ENCODE data around the gene XXYLT1. TPM values are rescaled to one million over a fixed set of nuclear protein-coding genes. Genes with fewer than 3 reads are reported as not detected.

XXYLT1 gene
- total and polyA plus RNA-seq, 2 donors from 2014 or later, result 5.7 to 10.7 TPM

DNA sequence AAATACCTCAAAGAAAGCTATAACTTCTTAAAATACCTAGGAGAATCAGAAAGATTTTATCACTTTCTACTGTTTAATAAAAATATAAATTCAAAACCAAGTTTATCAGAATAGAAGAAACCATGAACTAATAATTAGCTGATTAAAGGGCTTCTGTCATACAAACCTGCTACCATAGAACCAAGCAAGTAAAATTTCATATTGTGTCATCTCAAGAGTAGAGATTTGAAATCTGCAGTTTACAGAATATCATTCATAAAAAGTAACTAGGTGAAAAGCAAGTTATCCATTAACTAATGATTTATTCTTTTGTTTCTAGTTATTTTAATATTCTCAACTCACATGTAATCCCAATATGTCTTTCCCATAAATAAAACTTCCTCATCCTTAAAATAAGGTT lies 36.8 kb upstream of the XXYLT1 start:
- H3K9ac ChIP-seq (ENCODE audit: low read length in 3 of 3), result no peak overlapping the region
- TF ChIP-seq, protein P1, sequence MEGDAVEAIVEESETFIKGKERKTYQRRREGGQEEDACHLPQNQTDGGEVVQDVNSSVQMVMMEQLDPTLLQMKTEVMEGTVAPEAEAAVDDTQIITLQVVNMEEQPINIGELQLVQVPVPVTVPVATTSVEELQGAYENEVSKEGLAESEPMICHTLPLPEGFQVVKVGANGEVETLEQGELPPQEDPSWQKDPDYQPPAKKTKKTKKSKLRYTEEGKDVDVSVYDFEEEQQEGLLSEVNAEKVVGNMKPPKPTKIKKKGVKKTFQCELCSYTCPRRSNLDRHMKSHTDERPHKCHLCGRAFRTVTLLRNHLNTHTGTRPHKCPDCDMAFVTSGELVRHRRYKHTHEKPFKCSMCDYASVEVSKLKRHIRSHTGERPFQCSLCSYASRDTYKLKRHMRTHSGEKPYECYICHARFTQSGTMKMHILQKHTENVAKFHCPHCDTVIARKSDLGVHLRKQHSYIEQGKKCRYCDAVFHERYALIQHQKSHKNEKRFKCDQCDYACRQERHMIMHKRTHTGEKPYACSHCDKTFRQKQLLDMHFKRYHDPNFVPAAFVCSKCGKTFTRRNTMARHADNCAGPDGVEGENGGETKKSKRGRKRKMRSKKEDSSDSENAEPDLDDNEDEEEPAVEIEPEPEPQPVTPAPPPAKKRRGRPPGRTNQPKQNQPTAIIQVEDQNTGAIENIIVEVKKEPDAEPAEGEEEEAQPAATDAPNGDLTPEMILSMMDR (IDR thresholded peaks at IDR 0.05; ENCODE audit: borderline replicate concordance, extremely low read depth, insufficient read depth), result no peak
- H3K4me1 ChIP-seq (ENCODE audit: control insufficient read depth in 2 of 3, insufficient read depth in 2 of 3, low read depth in 1 of 3, low read length in 3 of 3), result no peaks in the 10 kb centered on the region
- H3K27me3 ChIP-seq (ENCODE audit: control insufficient read depth, insufficient read depth, low read length), result no peaks in the 10 kb centered on the region
- H3K36me3 ChIP-seq (ENCODE audit: control insufficient read depth in 2 of 3, insufficient read depth in 3 of 3, low read length in 3 of 3), result no peaks in the 10 kb centered on the region
- intact Hi-C loops (cut with DNase I), result no loop called here
- H3K9me3 ChIP-seq (ENCODE audit: control insufficient read depth in 2 of 3, insufficient read depth in 1 of 3, low read length in 3 of 3), result no peaks in the 10 kb centered on the region
- FAIRE-seq, result peak; percentile 60
- no peak overlapping the region for H3K27ac ChIP-seq (ENCODE audit: low read depth in 2 of 2, low read length in 2 of 2)
- no peak for DNase-seq
- H3K4me3 ChIP-seq (ENCODE audit: low read length in 3 of 3), result no peak overlapping the region

DNA sequence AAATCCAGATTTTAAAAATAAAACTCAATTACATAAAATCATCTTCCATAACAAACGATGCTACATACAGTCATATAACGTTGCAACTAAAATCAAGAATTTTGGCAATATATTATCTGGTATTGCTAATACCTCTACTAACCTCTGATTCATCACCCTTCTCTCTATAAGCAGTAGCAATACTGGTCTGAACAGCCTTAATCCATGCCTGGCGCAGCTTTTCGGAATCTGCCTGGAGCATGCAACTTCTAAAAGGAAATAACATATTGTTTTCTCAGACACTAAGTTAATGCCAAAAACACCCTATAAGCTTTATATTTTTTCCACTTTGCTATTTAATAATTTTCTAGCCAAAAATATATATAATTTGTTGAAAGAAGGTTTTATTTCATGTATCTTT lies 35.4 kb upstream of the XXYLT1 start:
- H3K27ac ChIP-seq (ENCODE audit: low read depth in 2 of 2, low read length in 2 of 2), result no peak overlapping the region
- intact Hi-C loops (cut with DNase I), result no loop called here
- no peak overlapping the region for H3K4me3 ChIP-seq (ENCODE audit: low read length in 3 of 3)
- FAIRE-seq (no peak), DNase-seq (no peak)
- no peak overlapping the region for H3K9ac ChIP-seq (ENCODE audit: low read length in 3 of 3)
- TF ChIP-seq, protein P1 (IDR thresholded peaks at IDR 0.05; ENCODE audit: borderline replicate concordance, extremely low read depth, insufficient read depth), result no peak
- peaks cover 0 to 6% (median 0%) of the 10 kb centered on the region in 3 donors for H3K36me3 ChIP-seq (ENCODE audit: control insufficient read depth in 2 of 3, insufficient read depth in 3 of 3, low read length in 3 of 3)
- H3K27me3 ChIP-seq (ENCODE audit: control insufficient read depth, insufficient read depth, low read length), result no peaks in the 10 kb centered on the region
- H3K4me1 ChIP-seq (ENCODE audit: control insufficient read depth in 2 of 3, insufficient read depth in 2 of 3, low read depth in 1 of 3, low read length in 3 of 3), result no peaks in the 10 kb centered on the region
- H3K9me3 ChIP-seq (ENCODE audit: control insufficient read depth in 2 of 3, insufficient read depth in 1 of 3, low read length in 3 of 3), result no peaks in the 10 kb centered on the region

DNA sequence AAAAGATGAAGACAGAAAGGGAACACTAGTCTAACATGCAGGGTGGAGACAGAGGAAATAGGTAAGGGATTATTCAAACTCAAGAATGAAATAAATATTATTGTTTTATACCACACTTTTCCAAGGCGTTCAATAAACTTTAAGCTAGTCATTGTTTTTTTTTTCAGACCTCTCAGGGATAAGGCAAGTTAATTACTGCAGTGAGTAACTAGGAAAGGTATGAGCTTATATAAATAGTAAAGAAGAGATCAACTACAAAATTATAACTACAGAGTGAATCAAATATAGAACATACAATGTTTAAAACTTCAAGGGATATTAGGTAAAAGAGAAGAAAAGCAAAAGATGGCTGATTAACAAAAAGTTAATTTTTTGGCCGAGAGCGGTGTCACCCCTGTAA lies 31.5 kb upstream of the XXYLT1 start:
- TF ChIP-seq, protein P1 (IDR thresholded peaks at IDR 0.05; ENCODE audit: borderline replicate concordance, extremely low read depth, insufficient read depth), result no peak
- Histone ChIP-seq H3K9ac (ENCODE audit: low read length in 3 of 3) (no peak overlapping the region), H3K36me3 (ENCODE audit: control insufficient read depth in 2 of 3, insufficient read depth in 3 of 3, low read length in 3 of 3) (peaks cover 0 to 8% (median 0%) of the 10 kb centered on the region in 3 donors), H3K4me3 (ENCODE audit: low read length in 3 of 3) (no peak overlapping the region), H3K27me3 (ENCODE audit: control insufficient read depth, insufficient read depth, low read length) (no peaks in the 10 kb centered on the region), H3K4me1 (ENCODE audit: control insufficient read depth in 2 of 3, insufficient read depth in 2 of 3, low read depth in 1 of 3, low read length in 3 of 3) (no peaks in the 10 kb centered on the region), H3K27ac (ENCODE audit: low read depth in 2 of 2, low read length in 2 of 2) (no peak overlapping the region), H3K9me3 (ENCODE audit: control insufficient read depth in 2 of 3, insufficient read depth in 1 of 3, low read length in 3 of 3) (no peaks in the 10 kb centered on the region)
- DNase-seq (no peak), FAIRE-seq (no peak)
- intact Hi-C loops (cut with DNase I), result no loop called here

DNA sequence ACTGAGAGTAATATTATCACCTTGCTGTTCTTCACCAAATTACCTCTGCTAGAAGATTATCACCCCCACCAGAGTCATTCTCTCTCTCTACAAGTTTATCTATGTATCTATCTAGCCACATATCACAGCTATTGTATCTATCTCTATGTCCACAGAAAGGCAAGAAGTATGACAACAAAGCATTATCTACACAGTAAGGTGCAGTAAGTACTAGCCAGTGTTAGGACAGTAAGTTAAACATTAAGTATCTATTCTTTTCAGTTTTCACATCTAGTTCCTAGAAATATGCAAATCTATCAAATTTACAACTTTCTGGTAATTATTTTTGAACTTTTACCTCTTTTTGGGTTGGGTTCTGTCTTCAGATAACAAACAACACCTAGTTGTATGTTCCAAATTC lies 26.5 kb upstream of the XXYLT1 start:
- Histone ChIP-seq H3K9me3 (ENCODE audit: control insufficient read depth in 2 of 3, insufficient read depth in 1 of 3, low read length in 3 of 3) (no peaks in the 10 kb centered on the region), H3K9ac (ENCODE audit: low read length in 3 of 3) (no peak overlapping the region), H3K36me3 (ENCODE audit: control insufficient read depth in 2 of 3, insufficient read depth in 3 of 3, low read length in 3 of 3) (peaks cover 0 to 14% (median 0%) of the 10 kb centered on the region in 3 donors), H3K27me3 (ENCODE audit: control insufficient read depth, insufficient read depth, low read length) (no peaks in the 10 kb centered on the region), H3K4me1 (ENCODE audit: control insufficient read depth in 2 of 3, insufficient read depth in 2 of 3, low read depth in 1 of 3, low read length in 3 of 3) (no peaks in the 10 kb centered on the region), H3K4me3 (ENCODE audit: low read length in 3 of 3) (no peak overlapping the region), H3K27ac (ENCODE audit: low read depth in 2 of 2, low read length in 2 of 2) (no peak overlapping the region)
- DNase-seq (no peak), FAIRE-seq (no peak)
- TF ChIP-seq, protein P1 (IDR thresholded peaks at IDR 0.05; ENCODE audit: borderline replicate concordance, extremely low read depth, insufficient read depth), result no peak
- intact Hi-C loops (cut with DNase I), result no loop called here
